Kidney epithelial cell (primary cell): ENCODE data around the gene CLHC1. TPM values are rescaled to one million over a fixed set of nuclear protein-coding genes. Genes with fewer than 3 reads are reported as not detected.
A peak's percentile ranks its signal among the peaks of the same experiment; 100 is the strongest.
"Not testable (repeated sequence)": the region's sequence is repeated elsewhere in the genome, so short reads cannot be mapped to it uniquely, and the experiment has no call there.

Source experiments
- DNase-seq: peaks from one replicate; pipeline ENCODE4 v3.0.0-alpha.2; 2010; ENCODE audit warnings: low read depth
- H3K27me3 ChIP-seq: 2 replicates; pipeline ENCODE4 v1.6.0; 2011; ENCODE audit warnings: low read length; ENCODE audit not compliant: control insufficient read depth, insufficient read depth
- H3K36me3 ChIP-seq: 2 replicates; pipeline ENCODE4 v1.5.1; 2011; ENCODE audit warnings: low read length; ENCODE audit not compliant: control insufficient read depth, insufficient read depth
- H3K4me3 ChIP-seq: 2 replicates; pipeline ENCODE4 v1.5.1; 2011; ENCODE audit warnings: low read depth, mild to moderate bottlenecking, control low read depth, low read length
- total RNA-seq: library from RNA; depleted of rRNA; stranded (reverse); fragments of >200 nt; gene quantifications from 2 replicates; pipeline ENCODE4 v1.2.3, GENCODE V29; 2015
- TF ChIP-seq, protein P1 (sequence below): IDR thresholded peaks from 2 replicates; pipeline ENCODE4 v1.5.1; 2011; ENCODE audit warnings: mild to moderate bottlenecking, moderate library complexity, low read length, control low read depth, inconsistent platforms; ENCODE audit not compliant: insufficient read depth, poor library complexity, severe bottlenecking

The CLHC1 gene
- total RNA-seq, 1 donor from 2014 or later = 16.5 TPM

DNA sequence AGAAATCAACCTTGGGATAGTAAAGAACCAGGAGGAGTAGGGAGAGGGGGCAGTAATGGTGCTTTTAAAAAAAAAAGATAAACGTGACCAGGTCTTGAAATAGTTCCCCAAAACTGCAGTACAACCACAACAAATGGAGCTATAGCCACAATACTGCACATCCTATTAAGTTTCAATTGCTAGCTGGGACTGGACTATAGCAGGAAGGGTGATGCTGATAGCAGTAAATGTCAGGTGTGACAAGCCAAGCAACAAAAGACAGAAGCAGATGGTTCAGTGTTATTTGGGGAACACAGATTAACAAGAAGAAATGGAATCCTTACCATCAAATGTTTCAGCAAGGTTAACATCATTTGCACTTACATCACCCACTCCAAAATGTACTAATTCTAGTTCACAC, 10.5 kb upstream of the CLHC1 start:
- TF ChIP-seq, protein P1, sequence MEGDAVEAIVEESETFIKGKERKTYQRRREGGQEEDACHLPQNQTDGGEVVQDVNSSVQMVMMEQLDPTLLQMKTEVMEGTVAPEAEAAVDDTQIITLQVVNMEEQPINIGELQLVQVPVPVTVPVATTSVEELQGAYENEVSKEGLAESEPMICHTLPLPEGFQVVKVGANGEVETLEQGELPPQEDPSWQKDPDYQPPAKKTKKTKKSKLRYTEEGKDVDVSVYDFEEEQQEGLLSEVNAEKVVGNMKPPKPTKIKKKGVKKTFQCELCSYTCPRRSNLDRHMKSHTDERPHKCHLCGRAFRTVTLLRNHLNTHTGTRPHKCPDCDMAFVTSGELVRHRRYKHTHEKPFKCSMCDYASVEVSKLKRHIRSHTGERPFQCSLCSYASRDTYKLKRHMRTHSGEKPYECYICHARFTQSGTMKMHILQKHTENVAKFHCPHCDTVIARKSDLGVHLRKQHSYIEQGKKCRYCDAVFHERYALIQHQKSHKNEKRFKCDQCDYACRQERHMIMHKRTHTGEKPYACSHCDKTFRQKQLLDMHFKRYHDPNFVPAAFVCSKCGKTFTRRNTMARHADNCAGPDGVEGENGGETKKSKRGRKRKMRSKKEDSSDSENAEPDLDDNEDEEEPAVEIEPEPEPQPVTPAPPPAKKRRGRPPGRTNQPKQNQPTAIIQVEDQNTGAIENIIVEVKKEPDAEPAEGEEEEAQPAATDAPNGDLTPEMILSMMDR = no peak
- no peaks in the 10 kb centered on the region for H3K36me3 ChIP-seq
- H3K27me3 ChIP-seq = no peaks in the 10 kb centered on the region
- no peak for DNase-seq
- no peak overlapping the region for H3K4me3 ChIP-seq

DNA sequence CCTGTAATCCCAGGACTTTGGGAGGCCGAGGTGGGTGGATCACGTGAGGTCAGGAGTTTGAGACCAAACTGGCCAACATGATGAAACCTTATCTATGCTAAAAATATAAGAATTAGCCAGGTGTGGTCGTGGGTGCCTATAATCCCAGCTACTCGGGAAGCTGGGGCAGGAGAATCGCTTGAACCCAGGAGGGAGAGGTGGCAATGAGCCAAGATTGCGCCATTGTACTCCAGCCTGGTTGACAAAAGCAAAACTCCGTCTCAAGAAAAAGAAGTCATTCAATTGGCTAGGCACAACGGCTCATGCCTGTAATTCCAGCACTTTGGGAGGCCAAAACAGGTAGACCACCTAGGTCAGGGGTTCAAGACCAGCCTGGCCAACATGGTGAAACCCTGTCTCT, 9.5 kb upstream of the CLHC1 start:
- H3K4me3 ChIP-seq, H3K36me3 ChIP-seq, DNase-seq, H3K27me3 ChIP-seq: not testable (repeated sequence)

DNA sequence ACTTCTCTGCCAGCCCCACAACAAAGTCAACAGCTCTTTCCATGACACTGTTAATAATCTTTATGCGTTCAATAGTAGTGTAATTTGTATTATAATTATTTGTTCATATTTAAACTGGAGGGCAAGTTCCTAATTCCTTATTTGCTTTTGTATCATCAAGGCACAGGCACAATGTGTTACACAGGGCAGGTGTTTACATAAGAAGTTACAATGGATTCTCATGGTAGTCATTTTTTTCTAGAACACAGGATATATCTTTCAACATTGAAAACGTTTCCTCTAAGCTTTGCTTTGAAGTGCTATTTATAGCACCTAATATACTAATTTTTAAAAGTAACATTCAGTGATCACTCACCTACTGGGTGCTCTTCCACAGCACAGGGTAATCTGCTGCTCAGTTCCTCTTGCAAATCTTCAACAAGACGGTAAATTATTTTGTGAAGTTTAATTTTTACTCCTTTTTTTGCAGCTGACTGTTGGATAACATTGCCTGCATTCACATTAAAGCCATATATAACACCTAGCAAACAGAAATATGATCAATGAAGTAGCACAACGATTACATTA, 7.6 kb upstream of the CLHC1 start:
- Histone ChIP-seq H3K27me3 (no peaks in the 10 kb centered on the region), H3K4me3 (no peak overlapping the region), H3K36me3 (peaks cover 1% of the 10 kb centered on the region)
- TF ChIP-seq, protein P1 = no peak
- no peak for DNase-seq

DNA sequence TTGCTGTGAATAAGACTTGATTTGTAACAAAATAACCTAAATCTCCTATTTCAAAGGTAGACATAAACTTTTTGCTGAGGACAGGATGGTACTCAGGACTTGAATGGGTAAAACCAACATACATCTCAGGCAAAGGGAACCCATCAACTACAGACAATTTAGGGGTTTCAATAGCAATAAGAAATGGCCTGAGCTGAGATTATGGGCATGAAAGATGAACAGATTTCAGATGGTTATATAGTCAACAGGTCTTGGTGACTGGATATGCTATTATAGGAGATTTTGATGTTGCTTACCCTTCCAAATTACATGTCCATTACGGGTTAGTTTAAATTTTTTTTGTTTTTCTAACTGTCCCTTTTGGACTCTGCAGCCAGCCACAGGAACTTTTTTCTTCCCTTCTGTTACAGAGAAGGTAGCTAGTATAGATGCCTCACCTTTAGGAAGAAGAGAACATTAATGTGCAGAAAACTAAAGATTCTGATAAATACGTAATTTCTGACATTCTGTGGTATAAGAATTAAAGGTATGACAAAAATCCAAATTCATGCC, 5.0 kb upstream of the CLHC1 start:
- H3K36me3 ChIP-seq = peaks cover 1% of the 10 kb centered on the region
- no peak overlapping the region for H3K4me3 ChIP-seq
- DNase-seq = no peak
- H3K27me3 ChIP-seq = no peaks in the 10 kb centered on the region
- TF ChIP-seq, protein P1 = no peak

DNA sequence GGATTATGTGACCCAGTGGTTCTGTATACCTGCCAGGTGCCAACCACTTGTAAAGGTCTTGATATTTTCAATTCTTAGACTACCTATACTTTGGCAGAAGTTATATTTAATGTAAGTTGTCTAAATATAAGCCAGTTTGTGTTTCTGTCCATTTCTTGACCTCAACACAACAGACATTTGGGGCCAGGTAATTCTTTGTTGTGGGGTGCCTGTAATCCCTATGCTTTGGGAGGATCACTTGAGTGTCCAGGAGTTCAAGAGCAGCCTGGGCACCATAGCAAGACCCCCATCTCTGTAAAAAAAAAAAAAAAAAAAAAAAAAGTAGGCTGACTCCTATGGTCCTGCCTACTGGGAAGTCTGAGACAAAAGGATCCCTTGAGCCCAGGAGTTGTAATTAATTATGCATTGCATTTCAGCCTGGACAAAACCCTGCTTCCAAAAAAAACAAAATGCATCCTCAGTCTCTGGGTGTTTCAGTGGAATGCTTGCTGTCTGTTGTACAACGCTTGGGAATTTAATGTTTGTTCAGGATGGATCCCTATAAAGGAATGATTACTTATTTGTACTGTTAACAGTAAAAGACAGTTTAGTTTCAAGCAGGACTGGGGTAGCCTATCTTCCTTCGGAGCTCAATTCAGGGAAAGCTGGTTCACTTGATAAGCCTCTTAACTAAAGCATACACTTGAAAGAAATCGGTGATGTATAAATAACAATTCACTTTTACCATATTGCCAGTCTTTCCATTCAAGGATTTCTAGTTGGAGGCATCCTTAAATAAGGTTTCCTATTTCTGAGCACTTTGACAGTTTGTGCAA, 3.8 kb upstream of the CLHC1 start:
- TF ChIP-seq, protein P1 = no peak
- no peaks in the 10 kb centered on the region for H3K27me3 ChIP-seq
- peaks cover 1% of the 10 kb centered on the region for H3K36me3 ChIP-seq
- H3K4me3 ChIP-seq = no peak overlapping the region
- no peak for DNase-seq

DNA sequence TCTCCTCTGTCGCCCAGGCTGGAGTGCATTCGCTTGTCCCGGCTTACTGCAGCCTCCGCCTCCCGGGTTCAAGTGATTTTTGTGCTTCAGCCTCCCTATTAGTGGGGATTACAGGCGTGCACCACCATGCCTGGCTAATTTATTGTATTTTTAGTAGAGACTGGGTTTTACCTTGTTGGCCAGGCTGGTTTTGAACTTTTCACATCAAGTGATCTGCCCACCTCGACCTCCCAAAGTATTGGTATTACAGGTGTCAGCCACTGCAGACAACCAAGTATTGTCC, 1.5 kb upstream of the CLHC1 start:
- no peak for DNase-seq
- H3K36me3 ChIP-seq = peaks cover 1% of the 10 kb centered on the region
- TF ChIP-seq, protein P1 = no peak

More for the DNA sequence above, 1.5 kb upstream of the CLHC1 start:
- Histone ChIP-seq H3K27me3 (no peaks in the 10 kb centered on the region), H3K4me3 (peak overlapping the region; percentile 77)
